WI38 (cell line): Measurements from ENCODE around the gene TOX2.

Source experiments
- H3K4me3 ChIP-seq: 2 replicates; pipeline ENCODE4 v1.5.1; 2011; ENCODE audit warnings: low read depth, mild to moderate bottlenecking, control low read depth, low read length
- CTCF ChIP-seq: IDR thresholded peaks from 2 replicates; pipeline ENCODE4 v1.5.1; 2012; ENCODE audit warnings: low read depth, mild to moderate bottlenecking, control low read depth, low read length

The TOX2 gene

GRCh38 chr20:44084439-44084838 is 169.8 kb downstream of the TOX2 start:
- TF ChIP-seq CTCF = no peak
- H3K4me3 ChIP-seq = no peak overlapping the region

GRCh38 chr20:44084891-44085290 is 170.2 kb downstream of the TOX2 start:
- H3K4me3 ChIP-seq = no peak overlapping the region

GRCh38 chr20:44085616-44086434 is 171.2 kb downstream of the TOX2 start:
- no peak overlapping the region for H3K4me3 ChIP-seq
- no peak for TF ChIP-seq CTCF

More at GRCh38 chr20:44084891-44085290, 170.2 kb downstream of the TOX2 start:
- TF ChIP-seq CTCF = no peak

- no peak overlapping the region for H3K4me3 ChIP-seq
- TF ChIP-seq CTCF = no peak
Observed at GRCh38 chr20:44087051-44087856, 172.6 kb downstream of the TOX2 start.

- no peak overlapping the region for H3K4me3 ChIP-seq
- no peak for TF ChIP-seq CTCF
Observed at GRCh38 chr20:44087857-44088120, 173.1 kb downstream of the TOX2 start.

GRCh38 chr20:44089987-44090674 is 175.5 kb downstream of the TOX2 start:
- H3K4me3 ChIP-seq = no peak overlapping the region
- TF ChIP-seq CTCF = no peak
